ENCODE data around the gene REV1. TPM values are rescaled to one million over a fixed set of nuclear protein-coding genes. Genes with fewer than 3 reads are reported as not detected.

REV1 gene
- total and polyA plus RNA-seq, 9 of the 15 experiments (the other 6 are each of a cell fraction or from before 2014, with no cell fraction given): 12.8 to 54.4 (median 29.6) TPM

DNA sequence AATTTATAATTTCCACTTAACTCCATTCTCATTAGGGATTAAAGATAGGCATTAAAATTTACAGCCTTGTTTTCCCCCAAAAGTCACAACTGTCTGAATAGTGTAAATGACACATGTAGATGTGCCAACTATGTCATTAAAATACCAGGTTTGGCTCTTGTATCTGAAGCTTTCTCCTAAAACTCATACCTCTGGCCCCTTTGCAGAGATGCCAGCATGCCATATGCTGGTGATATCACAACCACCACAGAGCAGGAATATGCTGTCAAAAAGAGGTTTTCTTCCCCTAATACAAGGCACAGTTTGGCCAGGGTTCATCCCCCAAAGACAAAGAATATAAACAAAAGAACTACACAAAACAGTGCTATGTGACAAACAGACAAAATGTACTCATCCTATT is 65.4 kb downstream of the REV1 start:
- no peaks in the 10 kb centered on the region for H4K20me1 ChIP-seq (replicated peaks; ENCODE audit: control insufficient read depth, insufficient read depth, low read length)
- H2AFZ ChIP-seq (ENCODE audit: low read depth, low read length): no peak overlapping the region
- peaks cover 86% of the 10 kb centered on the region for H3K36me3 ChIP-seq (ENCODE audit: control insufficient read depth, insufficient read depth, low read length)
- H3K4me2 ChIP-seq (ENCODE audit: insufficient read depth, low read length): no peak overlapping the region
- H3K4me3 ChIP-seq: no peak overlapping the region
- ATAC-seq: no peak
- no peaks in the 10 kb centered on the region for H3K27me3 ChIP-seq (ENCODE audit: control insufficient read depth in 2 of 2, insufficient read depth in 2 of 2, low read length in 2 of 2)
- POLR2A ChIA-PET: no interaction called here
- no peak overlapping the region for H3K27ac ChIP-seq (ENCODE audit: extremely low read depth, low read depth, low read length)
- in situ Hi-C loops (cut with MboI): no loop called here
- BruUV-seq (replicated peaks): no TSS peak
- H3K9ac ChIP-seq (ENCODE audit: insufficient read depth in 1 of 2, low read depth in 2 of 2, low read length in 2 of 2): no peak overlapping the region
- no peaks in the 10 kb centered on the region for H3K9me3 ChIP-seq (replicated peaks; ENCODE audit: control insufficient read depth, insufficient read depth, low read depth, low read length)
- H3K79me2 ChIP-seq (ENCODE audit: control insufficient read depth, insufficient read depth, low read length): no peaks in the 10 kb centered on the region
- intact Hi-C loops (cut with micrococcal nuclease): no loop called here
- FAIRE-seq: no peak
- no peaks in the 10 kb centered on the region for H3K9me1 ChIP-seq (ENCODE audit: control insufficient read depth, insufficient read depth, low read length)
- CTCF ChIA-PET (ENCODE audit: low intra/inter-chr PET ratio): no interaction called here
- H3K4me1 ChIP-seq (replicated peaks in 1 of 2; ENCODE audit: control insufficient read depth in 2 of 2, insufficient read depth in 2 of 2, low read length in 2 of 2): no peaks in the 10 kb centered on the region
- no peak for DNase-seq (ENCODE audit: extremely low read depth in 1 of 4, low spot score in 3 of 4)
- no peak for TF ChIP-seq HOXB6 (CRISPR knock-in tag; IDR thresholded peaks at IDR 0.05; ENCODE audit: borderline replicate concordance)
- TF ChIP-seq, protein P1, sequence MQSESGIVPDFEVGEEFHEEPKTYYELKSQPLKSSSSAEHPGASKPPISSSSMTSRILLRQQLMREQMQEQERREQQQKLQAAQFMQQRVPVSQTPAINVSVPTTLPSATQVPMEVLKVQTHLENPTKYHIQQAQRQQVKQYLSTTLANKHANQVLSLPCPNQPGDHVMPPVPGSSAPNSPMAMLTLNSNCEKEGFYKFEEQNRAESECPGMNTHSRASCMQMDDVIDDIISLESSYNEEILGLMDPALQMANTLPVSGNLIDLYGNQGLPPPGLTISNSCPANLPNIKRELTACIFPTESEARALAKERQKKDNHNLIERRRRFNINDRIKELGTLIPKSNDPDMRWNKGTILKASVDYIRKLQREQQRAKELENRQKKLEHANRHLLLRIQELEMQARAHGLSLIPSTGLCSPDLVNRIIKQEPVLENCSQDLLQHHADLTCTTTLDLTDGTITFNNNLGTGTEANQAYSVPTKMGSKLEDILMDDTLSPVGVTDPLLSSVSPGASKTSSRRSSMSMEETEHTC (IDR thresholded peaks at IDR 0.05): no peak
- no peak for TF ChIP-seq PTRF (tag; IDR thresholded peaks at IDR 0.05)
- no peak for TF ChIP-seq ZNF143 (CRISPR knock-in tag; IDR thresholded peaks at IDR 0.05)
- TF ChIP-seq ETV6 (IDR thresholded peaks at IDR 0.05; ENCODE audit: borderline replicate concordance in 1 of 2, low read depth in 2 of 2, low read length in 1 of 2): no peak
- TF ChIP-seq ETV6 (CRISPR knock-in tag; IDR thresholded peaks at IDR 0.05; ENCODE audit: borderline replicate concordance): no peak
- TF ChIP-seq NFATC3 (IDR thresholded peaks at IDR 0.05): no peak
- TF ChIP-seq, protein P2, sequence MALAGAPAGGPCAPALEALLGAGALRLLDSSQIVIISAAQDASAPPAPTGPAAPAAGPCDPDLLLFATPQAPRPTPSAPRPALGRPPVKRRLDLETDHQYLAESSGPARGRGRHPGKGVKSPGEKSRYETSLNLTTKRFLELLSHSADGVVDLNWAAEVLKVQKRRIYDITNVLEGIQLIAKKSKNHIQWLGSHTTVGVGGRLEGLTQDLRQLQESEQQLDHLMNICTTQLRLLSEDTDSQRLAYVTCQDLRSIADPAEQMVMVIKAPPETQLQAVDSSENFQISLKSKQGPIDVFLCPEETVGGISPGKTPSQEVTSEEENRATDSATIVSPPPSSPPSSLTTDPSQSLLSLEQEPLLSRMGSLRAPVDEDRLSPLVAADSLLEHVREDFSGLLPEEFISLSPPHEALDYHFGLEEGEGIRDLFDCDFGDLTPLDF (CRISPR knock-in tag; IDR thresholded peaks at IDR 0.05): no peak
- TF ChIP-seq, protein P3, sequence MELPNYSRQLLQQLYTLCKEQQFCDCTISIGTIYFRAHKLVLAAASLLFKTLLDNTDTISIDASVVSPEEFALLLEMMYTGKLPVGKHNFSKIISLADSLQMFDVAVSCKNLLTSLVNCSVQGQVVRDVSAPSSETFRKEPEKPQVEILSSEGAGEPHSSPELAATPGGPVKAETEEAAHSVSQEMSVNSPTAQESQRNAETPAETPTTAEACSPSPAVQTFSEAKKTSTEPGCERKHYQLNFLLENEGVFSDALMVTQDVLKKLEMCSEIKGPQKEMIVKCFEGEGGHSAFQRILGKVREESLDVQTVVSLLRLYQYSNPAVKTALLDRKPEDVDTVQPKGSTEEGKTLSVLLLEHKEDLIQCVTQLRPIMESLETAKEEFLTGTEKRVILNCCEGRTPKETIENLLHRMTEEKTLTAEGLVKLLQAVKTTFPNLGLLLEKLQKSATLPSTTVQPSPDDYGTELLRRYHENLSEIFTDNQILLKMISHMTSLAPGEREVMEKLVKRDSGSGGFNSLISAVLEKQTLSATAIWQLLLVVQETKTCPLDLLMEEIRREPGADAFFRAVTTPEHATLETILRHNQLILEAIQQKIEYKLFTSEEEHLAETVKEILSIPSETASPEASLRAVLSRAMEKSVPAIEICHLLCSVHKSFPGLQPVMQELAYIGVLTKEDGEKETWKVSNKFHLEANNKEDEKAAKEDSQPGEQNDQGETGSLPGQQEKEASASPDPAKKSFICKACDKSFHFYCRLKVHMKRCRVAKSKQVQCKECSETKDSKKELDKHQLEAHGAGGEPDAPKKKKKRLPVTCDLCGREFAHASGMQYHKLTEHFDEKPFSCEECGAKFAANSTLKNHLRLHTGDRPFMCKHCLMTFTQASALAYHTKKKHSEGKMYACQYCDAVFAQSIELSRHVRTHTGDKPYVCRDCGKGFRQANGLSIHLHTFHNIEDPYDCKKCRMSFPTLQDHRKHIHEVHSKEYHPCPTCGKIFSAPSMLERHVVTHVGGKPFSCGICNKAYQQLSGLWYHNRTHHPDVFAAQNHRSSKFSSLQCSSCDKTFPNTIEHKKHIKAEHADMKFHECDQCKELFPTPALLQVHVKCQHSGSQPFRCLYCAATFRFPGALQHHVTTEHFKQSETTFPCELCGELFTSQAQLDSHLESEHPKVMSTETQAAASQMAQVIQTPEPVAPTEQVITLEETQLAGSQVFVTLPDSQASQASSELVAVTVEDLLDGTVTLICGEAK (IDR thresholded peaks at IDR 0.05): no peak
- TF ChIP-seq, protein P3 (CRISPR knock-in tag; IDR thresholded peaks at IDR 0.05): no peak
- no peak for TF ChIP-seq MED1 (CRISPR knock-in tag; IDR thresholded peaks at IDR 0.05; ENCODE audit: borderline replicate concordance)
- no peak for TF ChIP-seq CTBP1 (IDR thresholded peaks at IDR 0.05; ENCODE audit: borderline replicate concordance)
